HG02981 (cell line): ENCODE data around the gene PRR14.
"Not testable (repeated sequence)": the region's sequence is repeated elsewhere in the genome, so short reads cannot be mapped to it uniquely, and the experiment has no call there.

Experiments
- ATAC-seq: cut with Tn5 transposase; IDR thresholded peaks from one replicate; pipeline ENCODE4 v1.9.1; 2021; ENCODE audit warnings: mild to moderate bottlenecking, moderate library complexity; ENCODE audit not compliant: unreplicated experiment

The PRR14 gene

DNA sequence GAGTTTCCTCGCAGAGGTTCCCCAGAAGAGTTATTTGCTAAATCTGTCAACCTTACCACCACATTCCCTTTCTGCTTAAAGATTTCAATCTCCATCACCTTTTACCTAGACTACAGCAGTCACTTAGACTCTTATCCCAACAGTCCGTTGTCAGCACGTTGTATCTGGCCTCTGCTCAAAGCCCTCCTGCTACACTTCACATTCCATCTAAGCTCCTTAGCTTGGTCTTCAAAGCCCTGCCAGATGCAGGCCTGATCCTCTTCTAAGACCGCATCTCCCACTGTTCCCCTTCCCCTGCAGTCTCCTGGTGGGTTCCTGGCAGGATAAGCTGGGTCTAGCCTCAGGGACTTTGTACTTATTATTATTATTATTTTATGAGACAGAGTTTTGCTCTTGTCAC lies 37.9 kb downstream of the PRR14 start:
- no peak for ATAC-seq

DNA sequence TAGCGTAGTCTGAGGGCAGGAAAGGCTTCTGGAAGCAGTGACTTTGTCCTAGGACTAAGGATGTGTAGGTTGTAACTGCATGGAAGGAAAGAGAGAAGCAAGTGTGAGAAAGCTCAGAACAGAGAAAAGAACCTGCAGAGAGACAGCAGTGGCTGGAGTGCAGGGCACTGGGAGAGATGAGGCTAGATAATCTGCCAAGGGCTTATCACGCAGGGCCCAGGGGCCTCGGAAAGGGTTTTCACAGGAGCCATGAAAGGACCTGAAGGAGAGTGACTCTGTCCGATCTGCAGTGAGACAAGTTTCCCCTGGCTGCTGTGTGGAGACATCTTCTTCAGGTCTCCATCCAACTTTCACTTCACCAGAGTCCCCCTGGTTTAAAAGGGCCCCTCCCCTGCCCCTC lies 41.1 kb downstream of the PRR14 start:
- no peak for ATAC-seq

DNA sequence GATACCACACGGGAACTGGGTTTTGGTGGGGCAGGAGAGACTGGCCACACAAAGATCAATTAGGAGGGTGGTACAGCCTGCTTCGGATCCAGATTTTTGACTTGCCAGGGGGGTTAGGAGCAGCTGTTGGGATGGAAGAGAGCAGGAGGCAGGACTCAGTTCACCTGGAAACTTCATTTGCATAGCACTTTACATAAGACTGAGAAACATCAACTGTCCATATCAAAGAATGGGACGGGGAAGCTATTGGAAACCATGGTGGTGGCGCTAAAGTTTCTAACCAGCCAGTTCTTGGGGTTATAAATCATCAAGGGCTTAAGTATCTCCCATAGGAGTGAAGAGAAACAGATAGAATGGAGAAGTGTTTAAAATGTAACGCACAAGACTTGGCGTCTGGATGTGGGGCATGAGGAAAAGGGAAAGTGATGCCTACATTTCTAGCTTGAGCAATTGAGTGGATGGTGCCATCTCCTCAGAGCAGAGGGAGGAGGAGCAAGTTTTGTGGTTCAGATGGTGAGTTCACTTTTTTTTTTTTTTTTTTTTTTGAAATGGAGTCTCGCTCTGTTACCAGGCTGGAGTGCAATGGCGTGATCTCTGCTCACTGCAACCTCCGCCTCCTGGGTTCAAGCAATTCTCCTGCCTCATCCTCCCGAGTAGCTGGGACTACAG lies 41.8 kb downstream of the PRR14 start:
- no peak for ATAC-seq

DNA sequence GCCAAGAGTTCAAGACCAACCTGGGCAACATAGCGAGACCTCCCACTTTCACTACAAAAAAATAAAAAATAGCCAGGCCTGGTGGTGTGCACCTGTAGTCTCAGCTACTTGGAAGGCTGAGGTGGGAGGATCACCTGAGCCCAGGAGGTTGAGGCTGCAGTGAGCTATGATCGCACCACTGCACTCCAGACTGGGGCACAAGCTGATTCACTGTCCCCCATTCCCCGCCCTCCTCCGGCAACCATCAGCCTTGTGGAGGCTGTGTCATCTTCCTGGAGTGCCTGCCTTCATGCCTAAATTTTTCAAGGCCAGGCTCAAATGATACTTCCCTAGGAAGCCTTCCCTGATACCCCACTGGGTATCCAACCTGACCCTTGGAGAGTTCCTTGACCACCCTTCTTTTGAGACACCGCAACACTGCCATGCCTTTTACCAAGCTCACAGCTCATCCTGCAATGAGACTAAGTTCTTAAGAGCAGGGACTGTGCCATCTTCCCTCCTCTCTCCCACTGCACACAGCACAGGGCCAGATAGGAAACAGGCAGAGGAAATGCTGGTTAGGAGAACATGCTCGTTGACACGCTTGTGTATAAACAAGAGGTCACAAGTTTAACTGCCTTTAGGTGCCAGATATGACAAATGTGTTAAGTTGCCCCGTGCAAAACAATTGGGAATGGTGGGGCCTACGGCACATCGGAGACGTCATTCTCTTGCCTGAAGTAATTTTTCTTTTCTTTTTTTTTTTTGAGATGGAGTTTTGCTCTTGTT lies 44.4 kb downstream of the PRR14 start:
- ATAC-seq, result no peak

DNA sequence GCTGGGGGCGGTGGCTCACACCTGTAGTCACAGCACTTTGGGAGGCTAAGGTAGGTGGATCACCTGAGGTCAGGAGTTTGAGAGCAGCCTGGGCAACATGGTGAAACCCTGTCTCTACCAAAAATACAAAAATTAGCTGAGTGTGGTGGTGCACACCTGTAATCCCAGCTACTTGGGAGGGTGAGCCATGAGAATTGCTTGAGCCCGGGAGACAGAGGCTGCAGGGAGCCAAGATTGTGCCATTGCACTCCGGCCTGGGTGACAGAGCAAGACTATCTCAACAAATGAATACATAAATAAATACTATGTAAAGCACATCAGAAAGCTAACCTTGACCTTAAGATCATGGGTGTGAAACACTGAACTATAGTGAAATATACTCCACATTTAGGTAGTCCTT lies 45.9 kb downstream of the PRR14 start:
- not testable (repeated sequence) for ATAC-seq

DNA sequence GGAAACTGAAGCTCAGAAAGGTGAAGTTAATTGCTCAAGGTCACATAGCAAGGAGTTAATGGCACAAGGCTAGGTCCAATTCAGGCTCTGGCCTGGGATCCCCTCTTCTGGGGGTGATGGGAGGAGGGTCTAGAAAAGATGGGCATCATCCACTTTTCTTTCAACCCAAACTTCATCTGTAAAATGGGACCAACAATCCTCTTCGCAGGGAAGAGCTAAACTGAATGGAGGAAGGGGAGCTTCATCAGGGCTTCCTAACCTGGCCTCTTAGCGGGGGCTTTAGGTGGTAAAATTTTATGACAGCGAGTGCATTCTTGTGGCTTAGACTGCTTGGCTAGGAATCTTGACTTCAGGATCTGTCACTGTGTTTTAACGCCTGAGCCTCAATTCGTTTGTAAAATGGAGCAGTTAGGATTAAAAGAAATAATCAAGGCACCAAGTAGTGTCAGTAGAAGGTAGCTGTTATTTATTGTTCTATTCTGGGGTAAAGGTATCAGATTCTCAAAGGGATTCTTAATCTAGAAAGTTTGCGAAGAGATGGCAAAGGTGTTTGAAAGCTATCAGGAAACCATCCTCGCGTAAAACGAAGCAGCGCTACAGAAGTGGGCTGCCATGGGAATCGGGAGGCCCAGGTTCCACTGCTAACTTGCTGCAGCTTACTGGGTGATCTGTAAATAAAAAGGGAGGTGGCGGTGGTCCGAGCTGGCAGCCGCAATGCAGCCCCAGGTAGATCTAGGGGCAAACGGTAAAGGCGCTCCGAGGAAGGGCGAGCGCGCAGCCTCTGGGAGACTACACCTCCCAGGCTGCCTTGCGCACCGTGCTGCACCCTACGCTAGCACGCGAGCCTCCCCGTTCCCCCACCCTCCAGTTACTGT lies 46.7 kb downstream of the PRR14 start:
- ATAC-seq, result peak; percentile 83

DNA sequence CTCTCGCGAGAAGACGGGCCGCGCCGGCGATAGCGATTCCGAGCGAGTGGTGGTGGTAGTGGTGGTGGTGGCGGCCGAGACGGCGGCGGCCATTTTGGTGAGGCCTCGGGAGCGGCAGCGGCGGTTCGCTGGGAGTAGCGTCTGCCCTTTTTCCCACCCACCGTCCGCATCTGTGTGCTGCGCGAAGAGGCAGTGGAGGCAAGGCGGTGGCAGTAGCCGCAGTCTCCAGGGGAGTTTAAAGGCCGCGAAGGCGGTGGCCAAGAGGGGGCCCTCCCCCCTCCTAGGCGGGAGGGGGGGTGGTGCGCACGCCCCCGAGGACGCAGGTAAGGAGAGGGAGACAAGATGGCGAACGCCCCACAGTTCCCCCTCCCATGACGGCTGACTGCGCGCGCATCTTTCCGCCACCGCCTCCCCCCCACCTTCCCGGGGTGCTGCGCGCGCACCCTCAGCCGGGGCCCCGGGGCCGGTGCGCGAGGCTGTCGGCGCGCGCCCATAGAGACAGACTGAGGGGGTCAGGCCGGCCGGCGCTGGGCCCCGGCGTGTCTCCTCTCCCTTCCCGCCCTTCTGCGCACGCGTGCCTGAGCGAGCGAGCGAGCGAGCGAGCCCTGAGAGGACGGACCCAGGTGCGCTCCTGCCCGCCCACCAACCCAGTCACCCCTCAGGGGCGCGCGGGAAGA lies 47.5 kb downstream of the PRR14 start:
- peak; percentile 54 for ATAC-seq

DNA sequence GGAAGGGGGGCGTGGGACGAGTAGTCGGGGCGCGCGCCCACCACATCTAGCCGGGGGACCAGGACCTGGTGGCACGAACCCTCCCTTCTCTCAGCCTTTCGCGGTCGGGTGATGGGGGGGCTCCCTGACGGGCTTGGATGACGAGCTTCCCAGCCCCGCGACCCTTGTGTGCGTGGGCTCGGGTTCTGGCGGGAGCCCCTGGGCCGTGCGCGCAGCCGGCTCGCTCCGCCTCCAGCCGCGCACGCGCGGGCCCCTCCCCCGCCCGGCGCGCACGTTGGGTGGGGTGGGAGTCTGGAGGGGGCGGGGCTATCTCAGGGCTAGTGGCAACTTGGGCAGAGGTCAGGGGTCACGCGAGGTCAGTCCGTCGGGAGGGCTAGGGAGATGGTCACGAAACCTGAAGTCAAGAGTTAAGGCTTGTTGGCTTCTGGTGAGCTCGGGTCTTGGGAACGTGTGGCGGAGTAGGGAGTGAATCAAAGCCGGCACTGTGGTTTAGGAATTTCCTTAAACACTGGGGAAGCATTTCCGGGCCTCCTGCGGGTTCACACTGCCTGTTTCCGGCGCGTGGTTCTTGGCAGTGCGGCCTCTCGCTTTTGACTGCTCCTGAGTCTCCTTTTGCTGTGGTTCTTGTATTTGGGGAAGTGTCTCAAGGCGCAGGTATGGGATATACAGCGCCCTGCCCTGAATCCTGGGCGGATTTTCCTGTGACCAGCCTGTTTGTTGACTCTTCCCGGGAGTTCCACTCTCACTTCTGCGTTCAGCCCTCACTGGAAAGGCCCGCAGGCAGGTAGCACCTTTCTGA lies 48.3 kb downstream of the PRR14 start, which contains the start of gene SRCAP:
Gene SRCAP (plus strand): TSS at position 356 of the 799 bp plus-strand sequence. CDS start 1,654 bp downstream, outside the sequence.
- peak; percentile 29 for ATAC-seq

DNA sequence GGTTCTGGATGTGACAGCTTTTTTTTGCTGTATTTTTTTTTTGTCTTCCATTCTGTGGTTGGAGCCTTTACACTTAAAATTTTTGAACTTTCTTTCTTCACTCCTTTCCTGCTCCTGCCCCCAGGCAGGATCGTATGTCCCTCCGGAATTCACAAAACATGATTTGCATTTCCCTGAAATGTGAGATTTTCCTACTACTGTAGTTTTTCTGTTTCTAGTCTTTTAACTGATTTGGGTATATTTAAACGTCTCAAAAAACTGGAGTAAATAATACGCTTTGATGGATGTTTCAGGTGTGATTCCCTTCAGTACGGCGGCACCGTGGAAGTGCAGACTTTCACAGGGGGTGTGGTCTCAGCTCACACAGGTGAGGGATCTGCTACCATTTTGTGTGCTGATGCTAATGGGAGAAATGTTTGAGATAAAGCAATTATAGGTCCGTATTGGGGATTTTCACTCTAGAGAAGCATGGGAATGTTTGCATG lies 48.9 kb downstream of the PRR14 start:
- no peak for ATAC-seq

DNA sequence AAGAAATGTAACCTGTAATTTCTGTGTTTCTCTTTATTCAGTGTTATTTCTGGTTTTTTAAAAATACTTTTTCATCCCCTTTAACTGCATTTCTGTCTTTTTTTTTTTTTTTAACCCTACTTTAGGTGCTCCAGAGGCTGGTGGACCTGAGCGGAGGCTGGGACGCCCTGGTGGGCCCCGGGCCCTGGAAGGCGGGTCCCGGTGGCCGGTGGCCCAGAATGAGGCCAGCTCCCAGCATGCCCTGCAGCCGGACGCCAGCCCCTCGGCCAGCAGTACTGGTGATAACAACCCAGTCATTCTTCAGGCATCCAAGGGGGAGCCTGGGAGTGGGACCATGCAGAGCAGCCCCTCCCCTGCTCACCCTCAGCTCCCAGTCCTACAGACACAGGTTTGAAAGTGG lies 49.7 kb downstream of the PRR14 start:
- ATAC-seq, result no peak

DNA sequence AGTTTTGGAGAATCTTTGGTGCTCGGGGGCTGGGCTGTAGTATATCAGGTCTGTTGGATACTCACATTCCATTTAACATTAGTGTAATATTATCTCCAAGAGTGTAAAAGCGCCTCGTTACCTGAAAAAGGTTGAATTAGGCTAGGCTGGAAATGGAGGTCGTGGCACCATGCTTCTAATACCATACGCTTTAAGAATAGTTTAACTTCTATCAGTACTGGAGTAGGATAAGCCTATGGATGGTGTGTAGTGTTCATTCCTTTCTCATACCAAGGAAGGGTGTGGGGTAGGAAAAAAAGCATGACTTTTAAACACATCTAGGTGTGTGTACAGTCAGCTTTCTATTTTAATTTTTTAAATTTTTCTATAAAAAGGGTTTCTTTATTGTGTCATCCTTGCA lies 50.2 kb downstream of the PRR14 start:
- no peak for ATAC-seq

DNA sequence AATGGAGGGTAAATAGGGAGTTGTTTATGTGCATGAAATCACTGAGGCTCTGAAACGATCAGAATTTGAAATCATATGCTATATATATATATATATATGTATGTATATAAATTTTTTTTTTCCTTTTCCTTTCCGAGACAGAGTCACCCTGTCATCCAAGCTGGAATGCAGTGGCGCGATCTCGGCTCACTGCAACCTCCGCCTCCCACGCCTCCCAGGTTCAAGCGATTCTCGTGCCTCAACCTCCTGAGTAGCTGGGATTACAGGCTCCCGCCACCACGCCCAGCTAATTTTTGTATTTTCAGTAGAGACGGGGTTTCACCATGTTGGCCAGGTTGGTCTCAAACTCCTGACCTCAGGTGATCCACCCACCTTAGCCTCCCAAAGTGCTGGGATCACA lies 52.3 kb downstream of the PRR14 start:
- ATAC-seq, result not testable (repeated sequence)

DNA sequence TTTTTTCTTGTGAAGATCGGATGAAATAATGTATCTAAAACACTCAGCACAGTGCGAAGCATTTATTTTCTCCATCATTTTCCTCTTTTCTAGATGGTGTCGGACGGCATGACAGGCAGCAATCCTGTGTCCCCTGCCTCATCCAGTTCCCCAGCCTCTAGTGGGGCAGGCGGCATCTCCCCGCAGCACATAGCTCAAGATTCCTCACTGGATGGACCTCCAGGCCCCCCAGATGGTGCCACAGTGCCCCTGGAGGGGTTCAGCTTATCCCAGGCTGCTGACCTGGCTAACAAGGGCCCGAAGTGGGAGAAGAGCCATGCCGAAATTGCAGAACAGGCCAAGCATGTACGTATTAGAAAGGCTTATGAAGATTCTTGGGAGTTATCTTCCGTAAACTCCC lies 53.2 kb downstream of the PRR14 start:
- no peak for ATAC-seq
